ENCODE data around the gene TNFRSF21. TPM values are rescaled to one million over a fixed set of nuclear protein-coding genes. Genes with fewer than 3 reads are reported as not detected.

TNFRSF21 gene
- total and polyA plus RNA-seq, 11 donors, result 2.7 to 18.1 (median 5.6) TPM

- DNase-seq (no peak), ATAC-seq (no peak)
- Histone ChIP-seq H3K36me3 (no peaks in the 10 kb centered on the region), H3K4me3 (no peak overlapping the region), H3K27ac (no peak overlapping the region), H3K4me1 (peaks cover 0 to 3% (median 0%) of the 10 kb centered on the region in 12 donors), H3K27me3 (peaks cover 0 to under 1% (median 0%) of the 10 kb centered on the region in 9 donors), H3K9me3 (no peaks in the 10 kb centered on the region)
- 89 to 97% (median 91%) methylated on average over 4 of the region's 4 CpGs for WGBS, 4 donors
- intact Hi-C loops (cut with DNase I), result loop anchor here in 2 of 10 donors (5.0 to 10.0 kb wide), 2 partner anchors 39 to 57 kb away; no protein-coding TSS in a partner anchor
- no peak for TF ChIP-seq POLR2A (IDR thresholded peaks at IDR 0.05)
- TF ChIP-seq, protein P1, sequence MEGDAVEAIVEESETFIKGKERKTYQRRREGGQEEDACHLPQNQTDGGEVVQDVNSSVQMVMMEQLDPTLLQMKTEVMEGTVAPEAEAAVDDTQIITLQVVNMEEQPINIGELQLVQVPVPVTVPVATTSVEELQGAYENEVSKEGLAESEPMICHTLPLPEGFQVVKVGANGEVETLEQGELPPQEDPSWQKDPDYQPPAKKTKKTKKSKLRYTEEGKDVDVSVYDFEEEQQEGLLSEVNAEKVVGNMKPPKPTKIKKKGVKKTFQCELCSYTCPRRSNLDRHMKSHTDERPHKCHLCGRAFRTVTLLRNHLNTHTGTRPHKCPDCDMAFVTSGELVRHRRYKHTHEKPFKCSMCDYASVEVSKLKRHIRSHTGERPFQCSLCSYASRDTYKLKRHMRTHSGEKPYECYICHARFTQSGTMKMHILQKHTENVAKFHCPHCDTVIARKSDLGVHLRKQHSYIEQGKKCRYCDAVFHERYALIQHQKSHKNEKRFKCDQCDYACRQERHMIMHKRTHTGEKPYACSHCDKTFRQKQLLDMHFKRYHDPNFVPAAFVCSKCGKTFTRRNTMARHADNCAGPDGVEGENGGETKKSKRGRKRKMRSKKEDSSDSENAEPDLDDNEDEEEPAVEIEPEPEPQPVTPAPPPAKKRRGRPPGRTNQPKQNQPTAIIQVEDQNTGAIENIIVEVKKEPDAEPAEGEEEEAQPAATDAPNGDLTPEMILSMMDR (IDR thresholded peaks at IDR 0.05), result no peak
These were observed 8.3 kb downstream of the TNFRSF21 start for GRCh38 chr6:47301441-47301840.

GRCh38 chr6:47300417-47300816 is 9.3 kb downstream of the TNFRSF21 start:
- H3K27me3 ChIP-seq, result no peaks in the 10 kb centered on the region
- ATAC-seq (no peak), DNase-seq (no peak)
- H3K27ac ChIP-seq, result no peak overlapping the region
- intact Hi-C loops (cut with DNase I), result loop anchor here in 2 of 10 donors (5.0 to 10.0 kb wide), 2 partner anchors 38 to 56 kb away; no protein-coding TSS in a partner anchor
- 84 to 90% (median 87%) methylated on average over 5 of the region's 5 CpGs for WGBS, 4 donors
- no peaks in the 10 kb centered on the region for H3K9me3 ChIP-seq
- TF ChIP-seq, protein P1 (IDR thresholded peaks at IDR 0.05), result no peak
- no peak for TF ChIP-seq POLR2A (IDR thresholded peaks at IDR 0.05)
- H3K4me1 ChIP-seq, result no peaks in the 10 kb centered on the region
- H3K36me3 ChIP-seq, result no peaks in the 10 kb centered on the region
- no peak overlapping the region for H3K4me3 ChIP-seq

DNA sequence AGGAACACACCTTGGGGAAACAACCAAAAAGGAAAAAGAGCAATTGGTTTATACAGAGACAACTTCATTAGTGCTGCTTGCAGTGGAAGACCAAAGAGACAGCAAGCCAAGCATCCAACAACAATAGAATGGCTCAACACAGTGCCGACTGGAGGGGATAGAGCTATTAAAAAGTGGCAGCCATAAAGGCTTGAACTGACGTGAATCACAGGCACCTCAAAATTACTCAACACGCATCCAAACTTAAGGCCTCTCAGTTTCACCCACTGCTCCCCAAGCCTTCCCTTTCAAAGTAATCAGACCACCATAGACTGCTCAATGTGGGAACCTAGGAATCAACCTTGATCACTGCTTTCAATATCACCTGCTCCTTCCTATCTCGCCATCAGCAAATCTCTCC is 9.7 kb downstream of the TNFRSF21 start:
- Histone ChIP-seq H3K27ac (no peak overlapping the region), H3K4me1 (no peaks in the 10 kb centered on the region), H3K36me3 (no peaks in the 10 kb centered on the region), H3K27me3 (no peaks in the 10 kb centered on the region), H3K4me3 (no peak overlapping the region), H3K9me3 (no peaks in the 10 kb centered on the region)
- intact Hi-C loops (cut with DNase I), result loop anchor here in 2 of 10 donors (5.0 to 10.0 kb wide), 2 partner anchors 38 to 55 kb away; no protein-coding TSS in a partner anchor
- DNase-seq (no peak), ATAC-seq (no peak)
- TF ChIP-seq, protein P1 (IDR thresholded peaks at IDR 0.05), result no peak
- no peak for TF ChIP-seq POLR2A (IDR thresholded peaks at IDR 0.05)
- WGBS, 4 donors, result 91 to 94% (median 93%) methylated on average over 4 of the region's 4 CpGs

GRCh38 chr6:47298475-47298874 is 11.2 kb downstream of the TNFRSF21 start:
- Histone ChIP-seq H3K9me3 (no peaks in the 10 kb centered on the region), H3K4me1 (no peaks in the 10 kb centered on the region), H3K4me3 (no peak overlapping the region), H3K27me3 (no peaks in the 10 kb centered on the region), H3K36me3 (no peaks in the 10 kb centered on the region), H3K27ac (no peak overlapping the region)
- TF ChIP-seq, protein P1 (IDR thresholded peaks at IDR 0.05), result no peak
- no peak for TF ChIP-seq POLR2A (IDR thresholded peaks at IDR 0.05)
- intact Hi-C loops (cut with DNase I), result no loop called here
- DNase-seq, result no peak
- ATAC-seq, result no peak

Data from heart left ventricle (tissue), 16 donors.